ENCODE results near the gene MLST8. TPM values are rescaled to one million over a fixed set of nuclear protein-coding genes. Genes with fewer than 3 reads are reported as not detected.

MLST8 gene
- total and polyA plus RNA-seq, 8 donors = 16.6 to 62.8 (median 20.7) TPM

DNA sequence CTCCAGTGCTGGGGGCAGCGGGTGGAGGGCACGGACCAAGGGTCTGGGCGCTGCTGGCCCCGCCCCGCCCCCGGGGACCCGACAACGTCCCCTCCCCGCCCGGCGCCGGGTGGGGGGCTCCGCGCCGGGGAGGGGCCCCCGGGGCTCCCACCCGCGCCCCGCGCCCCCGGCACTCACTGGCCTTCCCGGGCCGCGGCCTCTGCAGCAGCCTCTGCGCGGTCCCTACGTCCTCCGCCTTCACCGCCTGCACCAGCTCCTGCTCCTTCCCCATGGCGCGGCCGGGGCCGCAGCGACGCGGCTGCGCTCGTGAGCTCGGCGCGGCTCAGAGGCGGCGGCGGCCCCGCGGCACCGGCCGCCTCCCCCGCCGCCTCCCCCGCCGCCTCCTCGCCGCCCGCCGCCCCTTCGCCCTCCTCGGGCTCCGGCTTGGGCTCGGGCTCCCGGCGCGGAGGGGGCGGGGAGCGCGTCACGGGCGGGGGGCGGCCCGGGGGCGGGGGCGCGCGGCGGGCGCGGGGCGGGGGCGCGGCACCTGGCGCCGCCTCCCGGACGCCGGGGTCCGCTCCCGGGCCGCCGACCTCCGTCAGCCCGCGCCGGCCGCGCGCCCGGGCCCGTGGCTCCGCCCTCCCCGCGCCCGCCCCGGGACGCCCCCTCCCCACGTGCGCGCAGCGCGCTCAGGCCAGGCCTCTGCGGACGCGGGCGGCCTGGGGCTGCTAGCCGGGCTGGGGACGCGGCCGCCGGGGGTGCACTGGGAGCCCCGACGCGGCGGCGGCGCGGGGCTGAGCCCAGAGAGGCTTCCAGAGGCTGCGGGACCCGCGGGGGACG is 8.9 kb upstream of the MLST8 start, which contains the start of gene CASKIN1:
Gene CASKIN1 (minus strand): TSS at position 444 of the 819 bp plus-strand sequence. CDS start 173 bp downstream, at position 271.
- TF ChIP-seq, protein P1, sequence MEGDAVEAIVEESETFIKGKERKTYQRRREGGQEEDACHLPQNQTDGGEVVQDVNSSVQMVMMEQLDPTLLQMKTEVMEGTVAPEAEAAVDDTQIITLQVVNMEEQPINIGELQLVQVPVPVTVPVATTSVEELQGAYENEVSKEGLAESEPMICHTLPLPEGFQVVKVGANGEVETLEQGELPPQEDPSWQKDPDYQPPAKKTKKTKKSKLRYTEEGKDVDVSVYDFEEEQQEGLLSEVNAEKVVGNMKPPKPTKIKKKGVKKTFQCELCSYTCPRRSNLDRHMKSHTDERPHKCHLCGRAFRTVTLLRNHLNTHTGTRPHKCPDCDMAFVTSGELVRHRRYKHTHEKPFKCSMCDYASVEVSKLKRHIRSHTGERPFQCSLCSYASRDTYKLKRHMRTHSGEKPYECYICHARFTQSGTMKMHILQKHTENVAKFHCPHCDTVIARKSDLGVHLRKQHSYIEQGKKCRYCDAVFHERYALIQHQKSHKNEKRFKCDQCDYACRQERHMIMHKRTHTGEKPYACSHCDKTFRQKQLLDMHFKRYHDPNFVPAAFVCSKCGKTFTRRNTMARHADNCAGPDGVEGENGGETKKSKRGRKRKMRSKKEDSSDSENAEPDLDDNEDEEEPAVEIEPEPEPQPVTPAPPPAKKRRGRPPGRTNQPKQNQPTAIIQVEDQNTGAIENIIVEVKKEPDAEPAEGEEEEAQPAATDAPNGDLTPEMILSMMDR (IDR thresholded peaks at IDR 0.05) = no peak
- FAIRE-seq = no peak
- Histone ChIP-seq H3K4me1 (peaks cover 5 to 7% (median 7%) of the 10 kb centered on the region in 3 donors), H3K36me3 (no peaks in the 10 kb centered on the region), H3K4me3 (peak within 1 kb of the TSS in 3 of 4 donors; percentile 30 to 45 (median 44)), H3K27ac (no peak within 1 kb of the TSS), H3K27me3 (no peaks in the 10 kb centered on the region), H3K9me3 (no peaks in the 10 kb centered on the region)
- WGBS, 2 donors = 0 to 1% methylated on average over 40 to 124 of the region's 129 CpGs
- peak in 3 of 4 donors; percentile 21 to 55 (median 28) for ATAC-seq
- DNase-seq = no peak
- intact Hi-C loops (cut with DNase I) = loop anchor here in 1 of 3 donors (10.0 kb wide), 1 partner anchor 58 kb away; the partner anchor contains the start of gene ECI1

DNA sequence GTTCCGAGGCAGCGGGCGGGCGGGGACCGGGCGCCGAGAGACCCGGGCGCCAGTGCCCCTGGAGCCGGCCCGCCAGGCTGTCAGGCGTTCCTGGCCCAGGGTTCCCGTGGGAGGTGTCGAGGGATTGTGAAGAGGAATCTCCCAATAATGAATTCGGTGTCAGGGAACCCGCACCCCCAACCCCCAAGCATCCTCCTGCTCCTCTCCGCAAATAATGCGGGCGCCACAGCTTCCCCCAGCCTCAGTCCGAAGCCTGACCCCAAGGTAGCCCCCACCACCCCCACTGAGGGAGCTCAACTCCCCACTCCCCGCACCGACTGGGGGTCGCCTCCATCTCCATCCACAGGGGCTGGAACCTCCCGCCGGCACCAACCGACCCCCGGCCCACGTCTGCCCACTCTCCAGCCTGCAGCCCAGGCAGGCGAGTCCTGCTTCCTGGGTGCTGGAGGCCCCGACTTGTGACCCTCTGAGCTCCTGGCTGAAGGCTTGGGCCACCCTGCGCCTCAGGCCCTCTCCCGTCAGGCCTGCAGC is 8.2 kb upstream of the MLST8 start:
- H3K36me3 ChIP-seq = no peaks in the 10 kb centered on the region
- no peaks in the 10 kb centered on the region for H3K27me3 ChIP-seq
- DNase-seq = peak in 1 of 6 donors; percentile 65
- no peak for ATAC-seq
- H3K4me1 ChIP-seq = peaks cover 5 to 7% (median 7%) of the 10 kb centered on the region in 3 donors
- H3K4me3 ChIP-seq = peak overlapping the region in 2 of 4 donors; percentile 35 to 44
- H3K9me3 ChIP-seq = no peaks in the 10 kb centered on the region
- TF ChIP-seq, protein P1 (IDR thresholded peaks at IDR 0.05) = no peak
- intact Hi-C loops (cut with DNase I) = loop anchor here in 1 of 3 donors (10.0 kb wide), 1 partner anchor 58 kb away; the partner anchor contains the start of gene ECI1
- 45 to 52% methylated on average over 26 to 32 of the region's 32 CpGs for whole genome bisulfite sequencing, 2 donors
- FAIRE-seq = no peak
- no peak overlapping the region for H3K27ac ChIP-seq

DNA sequence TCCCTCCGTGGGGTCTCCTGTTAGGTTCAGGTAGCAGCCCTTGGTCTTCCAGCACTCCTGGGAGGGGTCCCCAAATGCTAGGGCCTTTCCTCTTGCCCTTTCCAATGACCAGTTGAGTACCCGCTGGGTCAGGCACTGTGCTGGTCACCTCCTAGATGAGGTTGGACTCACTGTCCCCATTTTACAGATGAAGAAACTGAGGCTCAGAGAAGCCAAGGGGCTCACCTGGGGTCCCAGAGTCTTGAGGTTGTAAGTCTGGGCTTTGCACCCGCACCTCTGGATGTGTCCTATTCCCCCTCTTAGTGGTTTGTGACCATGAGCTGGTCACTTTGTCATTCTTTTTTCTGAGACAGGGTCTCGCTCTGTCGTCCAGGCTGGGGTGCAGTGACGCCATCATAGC is 7.5 kb upstream of the MLST8 start:
- Histone ChIP-seq H3K27ac (no peak overlapping the region), H3K36me3 (no peaks in the 10 kb centered on the region), H3K9me3 (no peaks in the 10 kb centered on the region), H3K4me1 (peaks cover 5 to 7% (median 7%) of the 10 kb centered on the region in 3 donors), H3K4me3 (no peak overlapping the region), H3K27me3 (no peaks in the 10 kb centered on the region)
- ATAC-seq (no peak), FAIRE-seq (no peak), DNase-seq (no peak)
- 80 to 86% methylated on average over 6 of the region's 6 CpGs for WGBS, 2 donors
- TF ChIP-seq, protein P1 (IDR thresholded peaks at IDR 0.05) = no peak
- intact Hi-C loops (cut with DNase I) = loop anchor here in 1 of 3 donors (10.0 kb wide), 1 partner anchor 57 kb away; the partner anchor contains the start of gene ECI1

DNA sequence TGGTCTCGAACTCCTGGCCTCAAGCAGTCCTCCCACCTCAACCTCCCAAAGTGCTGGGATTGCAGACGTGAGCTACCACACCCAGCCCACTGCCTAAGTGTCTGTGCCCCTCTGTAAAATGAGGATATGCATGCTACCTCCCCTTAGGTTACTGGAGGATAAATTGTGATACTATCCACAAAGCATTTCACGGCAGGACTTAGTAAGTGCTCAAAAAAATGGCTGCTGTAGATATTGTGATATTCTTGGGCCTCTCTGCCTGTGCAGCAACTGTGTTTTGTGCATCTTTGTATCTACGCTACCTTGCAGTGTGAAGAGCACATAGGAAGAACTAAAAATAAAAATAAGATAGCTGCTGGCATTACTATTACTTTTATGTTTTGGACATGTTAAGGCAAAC is 7.0 kb upstream of the MLST8 start:
- no peaks in the 10 kb centered on the region for H3K9me3 ChIP-seq
- H3K4me1 ChIP-seq = peaks cover 5 to 7% (median 7%) of the 10 kb centered on the region in 3 donors
- no peak for DNase-seq
- H3K27me3 ChIP-seq = no peaks in the 10 kb centered on the region
- H3K36me3 ChIP-seq = no peaks in the 10 kb centered on the region
- no peak for FAIRE-seq
- intact Hi-C loops (cut with DNase I) = loop anchor here in 1 of 3 donors (10.0 kb wide), 1 partner anchor 57 kb away; the partner anchor contains the start of gene ECI1
- no peak for ATAC-seq
- no peak overlapping the region for H3K27ac ChIP-seq
- no peak overlapping the region for H3K4me3 ChIP-seq
- 69 to 74% methylated on average over 4 of the region's 4 CpGs for WGBS, 2 donors
- TF ChIP-seq, protein P1 (IDR thresholded peaks at IDR 0.05) = no peak
